Measurements from ENCODE around the gene PAMR1. TPM values are rescaled to one million over a fixed set of nuclear protein-coding genes. Genes with fewer than 3 reads are reported as not detected.

PAMR1 gene
- polyA plus RNA-seq, 4 donors = 3.5 to 11.2 (median 6.2) TPM

DNA sequence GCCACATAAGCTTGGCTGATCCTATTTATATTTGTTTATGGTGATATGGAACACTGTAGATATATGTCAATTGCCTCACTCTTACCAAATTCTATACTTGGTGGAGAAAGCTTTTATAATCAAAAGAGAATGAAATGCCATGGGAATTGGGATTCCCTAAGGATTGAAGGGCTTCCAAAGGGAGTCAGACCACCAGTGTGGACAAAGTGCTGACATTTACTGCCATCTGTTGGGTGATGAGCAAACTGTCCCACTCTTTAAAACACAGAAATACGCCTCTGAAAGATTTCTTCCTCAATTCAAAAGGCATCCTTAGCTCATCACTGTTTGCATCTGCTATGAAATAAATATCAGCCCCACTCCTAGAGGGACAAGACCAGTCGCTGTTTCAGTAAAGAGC lies 113.1 kb downstream of the PAMR1 start:
- no peak for DNase-seq (ENCODE audit: low read depth in 4 of 4, low spot score in 2 of 4)

GRCh38 chr11:35407041-35407440 lies 118.4 kb downstream of the PAMR1 start:
- DNase-seq (ENCODE audit: low read depth in 4 of 4, low spot score in 2 of 4) = no peak

GRCh38 chr11:35404388-35404775 lies 121.0 kb downstream of the PAMR1 start:
- DNase-seq (ENCODE audit: low read depth in 4 of 4, low spot score in 2 of 4) = no peak

GRCh38 chr11:35403765-35404387 lies 121.5 kb downstream of the PAMR1 start:
- DNase-seq (ENCODE audit: low read depth in 4 of 4, low spot score in 2 of 4) = no peak

DNA sequence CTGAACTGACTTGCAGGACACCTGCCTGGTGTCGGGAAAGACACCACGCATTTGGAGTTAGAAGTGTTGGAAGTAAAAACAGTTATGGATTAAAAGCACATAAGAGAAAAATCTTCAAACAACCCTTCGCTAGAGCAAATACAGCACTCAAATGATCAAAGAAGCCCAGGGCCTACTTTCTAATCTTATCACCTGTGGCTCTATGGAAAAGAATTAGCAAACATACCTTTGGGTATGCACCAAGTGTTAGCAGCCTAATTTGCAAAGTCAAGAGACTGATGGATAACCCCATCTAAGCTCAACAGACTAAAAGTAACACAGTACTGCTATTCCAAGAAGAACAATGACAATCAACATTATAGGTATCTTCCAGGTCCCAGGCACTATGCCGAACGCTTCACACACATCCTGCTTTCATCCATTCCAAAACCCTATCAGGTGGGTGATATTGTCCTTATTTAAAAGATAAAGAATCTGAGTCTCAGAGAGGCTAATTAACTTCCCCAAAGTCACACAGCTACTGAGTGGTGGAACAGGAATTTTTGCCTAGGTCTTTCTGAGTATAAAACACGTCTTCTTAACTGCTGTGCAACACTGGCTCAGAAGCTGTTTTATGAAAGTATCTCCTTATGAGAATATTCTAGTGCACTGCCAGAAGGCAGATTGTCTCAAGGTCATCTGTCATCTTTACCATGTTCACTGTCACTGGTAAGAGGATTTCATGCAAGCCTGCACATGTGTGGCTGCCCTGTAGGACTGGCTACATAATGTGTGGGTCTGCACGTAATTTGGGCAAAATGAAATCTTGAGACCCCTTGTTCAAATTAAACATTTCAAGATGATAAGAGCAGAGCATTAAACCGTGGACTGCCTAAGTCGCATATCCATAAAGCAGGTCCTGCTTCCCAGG lies 122.4 kb downstream of the PAMR1 start:
- no peak for DNase-seq (ENCODE audit: low read depth in 4 of 4, low spot score in 2 of 4)

- no peak for DNase-seq (ENCODE audit: low read depth in 4 of 4, low spot score in 2 of 4)
Observed at GRCh38 chr11:35398881-35399280, 126.5 kb downstream of the PAMR1 start.

GRCh38 chr11:35394941-35395340 lies 130.5 kb downstream of the PAMR1 start:
- DNase-seq (ENCODE audit: low read depth in 4 of 4, low spot score in 2 of 4) = no peak

DNA sequence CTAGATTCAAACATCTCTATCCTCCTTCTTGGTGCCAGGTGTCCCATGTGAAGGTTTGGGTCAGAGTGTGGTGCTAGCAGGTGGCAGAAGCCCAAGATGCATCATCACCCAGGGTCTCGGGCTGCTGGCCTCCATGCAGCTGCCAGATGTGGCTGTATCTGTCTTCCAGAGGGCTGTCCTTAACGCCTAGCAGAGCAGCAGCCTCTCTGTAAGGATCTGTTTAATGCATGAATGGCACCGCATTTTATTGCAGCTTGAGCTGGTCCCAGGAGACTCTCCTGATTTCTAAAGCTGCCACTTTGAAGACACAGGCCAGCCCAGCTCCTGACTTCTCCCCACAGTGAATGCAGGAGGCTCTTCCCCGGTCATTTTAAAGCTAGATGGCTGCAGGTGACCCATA lies 132.3 kb downstream of the PAMR1 start:
- no peak for DNase-seq (ENCODE audit: low read depth in 4 of 4, low spot score in 2 of 4)

GRCh38 chr11:35391922-35392688 lies 133.3 kb downstream of the PAMR1 start:
- DNase-seq (ENCODE audit: low read depth in 4 of 4, low spot score in 2 of 4) = peak; percentile 29 to 71 (median 46)

GRCh38 chr11:35390737-35391682 lies 134.4 kb downstream of the PAMR1 start:
- DNase-seq (ENCODE audit: low read depth in 4 of 4, low spot score in 2 of 4) = no peak

DNA sequence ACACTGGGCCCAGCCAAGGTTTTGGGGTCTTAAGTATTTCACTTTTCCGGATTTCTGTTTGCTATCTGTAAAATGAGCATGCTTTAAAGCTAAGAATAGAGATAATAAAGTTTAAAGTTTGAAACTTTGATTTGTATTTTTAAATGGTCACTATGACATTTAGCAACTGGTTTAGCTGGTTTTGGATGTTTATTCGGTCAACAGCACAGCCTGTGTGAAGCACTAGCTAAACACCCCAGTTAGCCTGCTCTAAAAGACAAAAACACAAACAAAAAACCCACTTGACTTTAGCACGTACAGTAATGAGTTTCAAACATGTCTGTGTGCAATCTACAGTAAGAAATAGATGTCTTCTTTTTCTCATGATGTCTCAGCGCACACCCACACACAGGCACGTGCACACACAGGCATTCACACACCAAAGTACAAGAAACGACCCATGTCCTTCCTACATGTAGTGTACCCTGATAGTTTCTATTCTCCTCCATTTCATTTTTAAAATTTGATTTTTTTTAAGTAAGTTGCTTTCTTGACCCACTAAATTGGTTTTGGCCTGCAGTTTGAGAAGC lies 135.4 kb downstream of the PAMR1 start:
- DNase-seq (ENCODE audit: low read depth in 4 of 4, low spot score in 2 of 4) = no peak

GRCh38 chr11:35389112-35389511 lies 136.3 kb downstream of the PAMR1 start:
- DNase-seq (ENCODE audit: low read depth in 4 of 4, low spot score in 2 of 4) = no peak

- no peak for DNase-seq (ENCODE audit: low read depth in 4 of 4, low spot score in 2 of 4)
Observed at GRCh38 chr11:35388061-35388460, 137.4 kb downstream of the PAMR1 start.

DNA sequence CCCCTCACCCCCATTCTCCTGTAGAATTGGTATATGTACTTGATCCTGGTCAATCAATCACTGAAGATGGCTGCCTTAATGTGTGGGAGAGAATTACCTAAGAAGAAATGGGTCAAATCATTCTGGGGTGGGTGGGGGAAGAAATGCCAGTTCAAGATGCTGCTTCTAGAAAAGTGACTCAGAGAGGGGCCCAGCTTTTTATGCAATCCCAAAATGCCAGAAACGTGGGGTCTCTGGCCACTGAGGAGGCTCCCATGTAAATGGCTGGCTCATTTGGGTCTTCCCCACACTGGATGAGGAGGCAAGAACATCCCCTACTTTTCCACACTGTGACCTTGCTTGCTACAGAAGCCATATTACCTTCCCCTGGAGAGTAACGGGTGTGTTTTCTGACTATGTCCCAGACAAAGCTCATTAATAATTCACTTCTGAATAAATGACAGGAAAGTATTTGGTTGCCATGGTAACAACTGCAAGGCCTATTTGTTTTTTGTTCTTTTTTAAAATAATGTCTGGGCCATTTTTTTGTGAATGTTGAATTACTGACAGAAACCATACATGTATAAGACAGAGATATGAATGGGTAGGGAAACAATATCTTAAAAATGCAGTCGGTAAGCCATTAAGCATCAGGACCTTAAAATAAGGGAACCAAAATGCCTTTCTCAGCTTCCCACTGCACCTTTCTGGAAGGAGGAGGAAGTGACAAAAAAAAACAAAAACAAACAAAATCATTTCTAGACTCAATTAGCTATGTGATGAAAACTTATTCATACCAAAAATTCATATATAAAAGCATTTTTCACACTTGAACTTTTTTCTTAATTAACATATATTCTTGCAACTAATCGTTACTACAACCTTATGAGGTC lies 138.1 kb downstream of the PAMR1 start:
- no peak for DNase-seq (ENCODE audit: low read depth in 4 of 4, low spot score in 2 of 4)

GRCh38 chr11:35383953-35384352 lies 141.5 kb downstream of the PAMR1 start:
- DNase-seq (ENCODE audit: low read depth in 4 of 4, low spot score in 2 of 4) = no peak
